DMS79 (cell line): ENCODE measurements around the gene C9orf72.
"Not testable (repeated sequence)": the region's sequence is repeated elsewhere in the genome, so short reads cannot be mapped to it uniquely, and the experiment has no call there.

Experiments used
- DNase-seq: peaks from one replicate; lab custom pipeline; 2025; lab: John Stamatoyannopoulos, UW

Gene C9orf72

GRCh38 chr9:27572918-27573633 is at the start of gene C9orf72:
TSS of gene C9orf72 (minus strand) at chr9:27573481. CDS start at chr9:27567120, 6,361 bp downstream.
- peak; percentile 34 for DNase-seq

- no peak for DNase-seq
Measured at GRCh38 chr9:27622693-27623340, 49.5 kb upstream of the C9orf72 start.

DNA sequence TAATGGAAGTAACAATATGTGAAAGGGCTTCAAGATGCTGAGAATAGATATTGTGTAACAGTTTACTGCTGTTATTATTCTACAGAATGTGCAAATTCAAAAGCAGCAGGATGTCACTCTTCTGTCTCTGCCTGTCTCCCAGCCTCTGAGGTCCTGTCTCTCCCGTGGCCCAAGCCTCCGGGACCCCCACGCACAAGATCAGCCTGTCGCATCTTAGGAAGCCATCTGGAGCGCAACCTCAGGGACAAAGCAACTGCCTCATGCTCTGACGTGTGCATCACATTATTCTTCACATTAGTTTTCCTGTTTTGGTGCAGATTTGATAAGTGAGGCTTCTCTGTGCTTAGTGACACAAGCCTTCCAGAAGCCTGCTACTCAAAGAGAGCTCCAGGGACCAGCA is 46.5 kb upstream of the C9orf72 start:
- DNase-seq: no peak

DNA sequence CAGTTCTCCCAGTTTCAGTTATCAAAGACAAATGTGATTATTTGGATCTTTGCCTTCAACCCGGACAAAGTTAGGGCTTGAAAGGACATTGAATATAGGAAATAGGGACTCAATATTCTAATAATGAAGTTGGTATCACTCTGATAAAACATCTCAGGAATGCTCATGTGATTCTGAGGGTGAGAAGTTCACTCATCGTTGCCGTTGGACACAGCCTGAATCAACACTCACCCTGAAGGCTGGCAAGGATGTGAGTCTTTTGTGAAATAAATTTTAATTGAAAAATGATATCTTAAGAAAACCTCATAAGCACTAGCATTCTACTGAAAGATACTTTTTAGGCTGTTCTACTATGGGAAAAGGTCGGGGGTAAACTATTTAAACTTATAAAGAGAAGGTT is 44.8 kb upstream of the C9orf72 start:
- no peak for DNase-seq

GRCh38 chr9:27614551-27614950 is 41.3 kb upstream of the C9orf72 start:
- DNase-seq: no peak

DNA sequence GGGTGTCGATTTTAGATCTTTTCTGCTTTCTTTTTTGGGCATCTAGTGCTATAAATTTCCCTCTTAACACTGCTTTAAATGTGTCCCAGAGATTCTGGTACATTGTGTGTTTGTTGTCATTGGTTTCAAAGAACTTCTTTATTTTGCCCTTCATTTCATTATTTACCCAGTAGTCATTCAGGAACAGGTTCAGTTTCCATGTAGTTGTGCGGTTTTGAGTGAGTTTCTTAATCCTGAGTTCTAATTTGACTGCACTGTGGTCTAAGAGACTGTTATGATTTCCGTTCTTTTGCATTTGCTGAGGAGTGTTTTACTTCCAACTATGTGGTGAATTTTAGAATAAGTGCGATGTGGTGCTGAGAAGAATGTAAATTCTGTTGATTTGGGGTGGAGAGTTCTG is 38.8 kb upstream of the C9orf72 start:
- not testable (repeated sequence) for DNase-seq

- no peak for DNase-seq
Measured at GRCh38 chr9:27610622-27611021, 37.3 kb upstream of the C9orf72 start.

- no peak for DNase-seq
Measured at GRCh38 chr9:27602954-27603353, 29.7 kb upstream of the C9orf72 start.

DNA sequence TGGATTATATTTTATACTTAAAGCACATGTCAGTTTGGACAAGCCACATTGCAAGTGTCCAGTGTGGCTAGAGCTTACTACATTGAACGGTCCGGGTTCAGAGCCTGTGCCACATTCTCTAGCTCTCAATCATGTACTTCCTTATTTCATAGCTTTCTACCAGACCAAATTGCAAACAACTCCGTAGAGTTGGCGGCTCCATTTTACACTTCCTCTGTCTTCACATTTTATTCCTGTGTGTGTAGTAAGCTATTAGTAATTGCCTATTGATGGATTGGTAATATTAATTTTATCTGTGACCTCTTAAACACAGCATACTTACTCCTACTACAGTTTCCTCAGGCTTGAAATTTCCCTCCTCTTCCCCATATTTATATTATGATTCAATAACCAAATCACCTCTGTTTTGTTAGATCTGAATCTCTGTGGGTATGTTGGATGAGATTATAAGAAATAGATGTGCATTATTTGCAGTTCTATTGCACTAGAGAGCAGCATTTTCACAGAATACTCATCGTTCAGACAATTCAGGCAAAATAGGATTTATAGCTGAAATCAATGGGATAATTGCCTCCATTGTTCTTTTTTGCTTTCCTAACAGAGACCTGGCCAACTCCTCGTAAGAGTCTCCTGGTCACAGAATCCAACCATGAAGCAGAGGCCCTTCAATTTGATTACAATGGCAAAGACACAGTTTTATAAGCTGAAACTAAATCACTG is 29.0 kb upstream of the C9orf72 start:
- DNase-seq: no peak

DNA sequence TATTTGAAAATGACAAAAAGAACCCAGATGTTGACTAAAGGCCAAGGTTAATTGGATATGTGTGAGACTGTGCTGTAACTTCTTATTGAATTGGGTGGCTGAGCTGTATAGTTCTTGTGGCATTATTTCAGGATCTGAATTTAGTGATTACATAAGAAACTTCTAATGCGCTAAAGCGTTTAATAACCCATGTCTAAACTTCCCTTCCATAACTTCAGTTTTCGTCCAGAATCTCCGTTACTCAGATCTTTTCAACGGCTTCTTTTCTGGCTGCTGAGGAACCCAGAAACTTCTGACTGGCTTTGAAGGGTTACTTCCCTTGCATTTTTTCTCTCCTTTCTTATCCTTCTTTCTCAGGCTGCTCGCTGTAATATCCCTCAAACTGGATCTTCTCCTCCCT is 28.1 kb upstream of the C9orf72 start:
- DNase-seq: no peak

- no peak for DNase-seq
Measured at GRCh38 chr9:27600256-27600655, 27.0 kb upstream of the C9orf72 start.

GRCh38 chr9:27599870-27600238 is 26.6 kb upstream of the C9orf72 start:
- DNase-seq: no peak

- DNase-seq: no peak
Measured at GRCh38 chr9:27599102-27599869, 26.0 kb upstream of the C9orf72 start.

- DNase-seq: no peak
Measured at GRCh38 chr9:27595733-27596132, 22.5 kb upstream of the C9orf72 start.

DNA sequence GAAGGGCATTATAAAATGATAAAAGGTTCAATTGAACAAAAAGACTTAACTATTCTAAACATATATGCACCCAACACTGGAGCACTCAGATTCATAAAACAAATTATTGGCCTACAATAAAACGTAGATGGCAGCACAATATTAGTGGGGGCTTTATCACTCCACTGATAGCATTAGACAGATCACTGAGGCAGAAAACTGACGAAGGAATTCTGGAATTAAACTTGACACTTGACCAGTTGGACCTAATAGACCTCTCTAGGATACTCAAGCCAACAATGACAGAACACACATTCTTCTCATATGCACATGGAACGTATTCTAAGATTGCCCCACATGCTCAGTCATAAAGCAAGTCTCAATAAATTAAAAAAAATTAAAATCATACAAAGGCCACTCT is 18.4 kb upstream of the C9orf72 start:
- no peak for DNase-seq

DNA sequence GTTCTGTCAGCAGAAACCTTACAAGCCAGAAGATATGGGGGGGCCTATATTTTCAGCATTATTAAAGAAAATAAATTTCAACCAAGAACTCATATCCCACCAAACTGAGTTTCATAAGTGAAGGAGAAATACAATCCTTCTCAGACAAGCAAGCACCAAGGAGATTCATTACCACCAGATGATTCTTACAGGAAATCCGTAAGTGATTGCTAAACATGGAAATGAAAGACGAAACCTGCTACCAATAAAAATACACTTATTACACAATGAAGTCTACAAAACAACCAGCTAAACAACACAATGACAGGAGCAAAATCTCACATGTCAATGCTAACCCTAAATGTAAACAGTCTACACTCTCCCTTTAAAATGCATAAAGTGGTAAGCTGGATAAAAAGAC is 17.8 kb upstream of the C9orf72 start:
- no peak for DNase-seq

GRCh38 chr9:27590651-27591050 is 17.4 kb upstream of the C9orf72 start:
- DNase-seq: no peak

DNA sequence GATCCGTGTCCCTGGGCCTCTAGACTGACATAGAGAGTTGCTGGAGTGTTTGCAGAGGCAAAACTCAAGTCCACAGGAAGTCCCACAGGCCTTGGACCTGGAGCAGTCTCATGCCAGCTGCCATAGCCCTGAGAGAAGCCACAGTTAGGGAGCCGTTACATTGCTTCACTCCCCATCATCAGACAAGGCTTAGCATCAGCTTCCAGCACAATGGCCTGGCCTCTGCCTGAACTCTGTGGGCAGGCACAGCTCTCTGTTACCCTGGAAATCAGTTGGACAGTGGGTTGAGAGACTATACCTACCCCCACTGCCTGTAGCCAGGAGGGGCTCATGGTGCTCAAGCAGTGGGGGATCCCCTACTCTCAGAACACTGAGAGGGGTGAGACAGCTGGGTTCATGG is 16.2 kb upstream of the C9orf72 start:
- no peak for DNase-seq

- no peak for DNase-seq
Measured at GRCh38 chr9:27586304-27586703, 13.0 kb upstream of the C9orf72 start.

DNA sequence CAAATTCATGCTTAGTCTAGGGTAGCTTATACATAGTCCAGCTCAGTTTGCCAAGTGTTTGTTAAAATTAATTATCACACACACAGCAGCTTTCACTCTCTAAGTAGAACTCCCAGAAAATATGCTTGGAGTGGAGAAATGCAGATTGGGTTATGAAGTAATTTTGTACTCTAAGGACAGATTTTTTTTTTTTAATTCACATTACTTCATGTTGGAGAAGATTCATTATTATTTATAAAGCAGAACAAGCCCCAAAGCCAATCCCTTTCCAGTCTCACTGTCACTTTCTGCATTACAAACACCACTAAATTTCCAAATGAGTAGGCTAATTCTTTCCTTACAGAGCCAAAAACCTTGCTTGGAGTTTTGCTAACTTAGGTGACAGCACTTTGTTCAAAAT is 11.7 kb upstream of the C9orf72 start:
- DNase-seq: no peak

DNA sequence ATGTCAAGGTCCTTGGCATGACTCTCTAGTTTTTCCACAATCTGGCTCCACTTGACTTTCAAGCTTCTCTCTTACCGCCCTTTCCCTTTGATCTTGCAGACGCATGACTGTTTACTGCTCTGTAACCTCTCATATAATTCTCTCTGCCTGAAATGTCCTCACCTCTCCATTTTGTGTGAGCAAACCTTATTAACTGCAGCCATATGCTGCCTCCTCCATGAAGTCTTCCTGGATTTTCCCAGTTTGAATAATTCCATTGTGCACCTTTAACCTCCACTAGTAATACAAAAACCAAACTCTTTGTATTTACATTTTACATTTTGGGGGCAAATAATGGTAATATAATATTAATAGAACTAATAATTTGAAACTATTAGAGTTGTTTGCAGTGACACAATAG is 9.5 kb upstream of the C9orf72 start:
- no peak for DNase-seq

GRCh38 chr9:27581826-27582225 is 8.5 kb upstream of the C9orf72 start:
- DNase-seq: no peak
